ENCODE data around the gene AKNA. TPM values are rescaled to one million over a fixed set of nuclear protein-coding genes. Genes with fewer than 3 reads are reported as not detected.
A peak's percentile ranks its signal among the peaks of the same experiment; 100 is the strongest.

The AKNA gene
- total RNA-seq, 2 donors from 2014 or later: 23.8 to 32.4 TPM

GRCh38 chr9:114303571-114303970, 84.2 kb downstream of the AKNA start:
- intact Hi-C loops (cut with DNase I): no loop called here
- peak; percentile 11 for DNase-seq (ENCODE audit: low spot score)

- peak; percentile 42 for DNase-seq (ENCODE audit: low spot score)
- intact Hi-C loops (cut with DNase I): no loop called here
Measured at GRCh38 chr9:114302727-114303126, 85.1 kb downstream of the AKNA start.

GRCh38 chr9:114301798-114302565, 85.8 kb downstream of the AKNA start:
- peak; percentile 44 for DNase-seq (ENCODE audit: low spot score)
- intact Hi-C loops (cut with DNase I): no loop called here

GRCh38 chr9:114300846-114301797, 86.7 kb downstream of the AKNA start:
- intact Hi-C loops (cut with DNase I): no loop called here
- DNase-seq (ENCODE audit: low spot score): peak; percentile 54

GRCh38 chr9:114300153-114300845, 87.5 kb downstream of the AKNA start:
- DNase-seq (ENCODE audit: low spot score): peak; percentile 70
- intact Hi-C loops (cut with DNase I): no loop called here

- peak; percentile 43 for DNase-seq (ENCODE audit: low spot score)
- intact Hi-C loops (cut with DNase I): no loop called here
Measured at GRCh38 chr9:114299286-114300152, 88.3 kb downstream of the AKNA start.

- no peak for DNase-seq (ENCODE audit: low spot score)
- intact Hi-C loops (cut with DNase I): no loop called here
Measured at GRCh38 chr9:114296338-114296737, 91.4 kb downstream of the AKNA start.

GRCh38 chr9:114294664-114295063, 93.1 kb downstream of the AKNA start:
- intact Hi-C loops (cut with DNase I): loop anchor here in 1 of 2 donors (5.0 kb wide), 1 partner anchor 187 kb away; no protein-coding TSS in a partner anchor
- no peak for DNase-seq (ENCODE audit: low spot score)

GRCh38 chr9:114291886-114292590, 95.7 kb downstream of the AKNA start:
- peak; percentile 29 for DNase-seq (ENCODE audit: low spot score)
- intact Hi-C loops (cut with DNase I): loop anchor here in 1 of 2 donors (5.0 kb wide), 1 partner anchor 185 kb away; no protein-coding TSS in a partner anchor

GRCh38 chr9:114291064-114291474, 96.7 kb downstream of the AKNA start:
- peak; percentile 90 for DNase-seq (ENCODE audit: low spot score)
- intact Hi-C loops (cut with DNase I): loop anchor here in 1 of 2 donors (5.0 kb wide), 1 partner anchor 184 kb away; no protein-coding TSS in a partner anchor

- intact Hi-C loops (cut with DNase I): loop anchor here in 1 of 2 donors (5.0 kb wide), 1 partner anchor 183 kb away; no protein-coding TSS in a partner anchor
- DNase-seq (ENCODE audit: low spot score): peak; percentile 62
Measured at GRCh38 chr9:114290561-114290986, 97.2 kb downstream of the AKNA start.

- DNase-seq (ENCODE audit: low spot score): peak; percentile 46
- intact Hi-C loops (cut with DNase I): loop anchor here (5.0 kb wide), 4 partner anchors 128 to 208 kb away; partner anchors contain the start of gene COL27A1 (in 1 of the 2)
Measured at GRCh38 chr9:114289571-114290481, 98.0 kb downstream of the AKNA start.

GRCh38 chr9:114289106-114289505, 98.7 kb downstream of the AKNA start:
- DNase-seq (ENCODE audit: low spot score): peak; percentile 66
- intact Hi-C loops (cut with DNase I): loop anchor here (5.0 kb wide), 3 partner anchors 127 to 207 kb away; partner anchors contain the start of gene COL27A1 (in 1 of the 2)

GRCh38 chr9:114288193-114289091, 99.3 kb downstream of the AKNA start:
- intact Hi-C loops (cut with DNase I): loop anchor here (5.0 kb wide), 3 partner anchors 126 to 206 kb away; partner anchors contain the start of gene COL27A1 (in 1 of the 2)
- DNase-seq (ENCODE audit: low spot score): peak; percentile 74

- intact Hi-C loops (cut with DNase I): loop anchor here (5.0 kb wide), 3 partner anchors 125 to 205 kb away; partner anchors contain the start of gene COL27A1 (in 1 of the 2)
- peak; percentile 49 for DNase-seq (ENCODE audit: low spot score)
Measured at GRCh38 chr9:114287763-114288192, 100.0 kb downstream of the AKNA start.
